ENCODE results near the gene KMT2E.

KMT2E gene

DNA sequence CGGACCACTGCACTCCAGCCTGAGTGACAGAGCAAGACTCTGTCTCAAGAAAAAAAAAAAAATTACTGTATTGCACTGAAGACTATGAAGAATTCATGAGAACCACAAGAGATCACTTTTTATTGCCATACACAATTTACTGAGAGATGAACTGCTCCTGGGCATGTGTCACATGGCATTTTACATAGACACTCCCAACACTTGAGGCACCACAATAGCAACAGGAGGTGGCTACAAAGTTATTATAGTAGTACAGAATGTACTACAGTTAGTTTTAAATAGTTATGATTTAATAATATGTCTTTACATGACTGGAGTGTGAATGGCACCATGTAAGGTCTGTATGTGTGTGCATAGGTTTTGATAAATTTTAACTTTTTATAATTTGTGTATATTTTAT, 70.6 kb downstream of the KMT2E start:
- no peak for DNase-seq

- no peak for DNase-seq
Measured at GRCh38 chr7:105086850-105087249, 72.8 kb downstream of the KMT2E start.

GRCh38 chr7:105087981-105088380, 74.0 kb downstream of the KMT2E start:
- DNase-seq: no peak

DNA sequence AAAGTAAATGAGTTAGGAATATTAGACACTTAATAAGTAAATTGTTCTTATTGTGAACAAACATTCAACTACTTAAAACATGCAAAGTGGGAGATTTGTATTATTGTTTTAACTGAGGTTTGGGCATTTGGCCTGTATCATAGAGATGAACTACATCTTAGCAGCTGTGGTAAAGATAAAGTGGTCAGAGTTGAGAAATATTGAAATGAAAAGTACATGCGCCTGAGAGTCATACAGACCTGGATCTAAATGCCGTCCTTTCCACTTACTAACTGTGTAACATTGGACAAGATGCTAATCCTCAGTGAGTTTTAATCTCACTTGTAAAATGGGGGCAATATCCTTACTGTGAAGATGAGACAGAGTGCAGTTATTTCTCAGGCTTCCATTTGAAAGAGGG, 74.5 kb downstream of the KMT2E start:
- no peak for DNase-seq

GRCh38 chr7:105094966-105095365, 81.0 kb downstream of the KMT2E start:
- DNase-seq: no peak

GRCh38 chr7:105096306-105096705, 82.3 kb downstream of the KMT2E start:
- no peak for DNase-seq

DNA sequence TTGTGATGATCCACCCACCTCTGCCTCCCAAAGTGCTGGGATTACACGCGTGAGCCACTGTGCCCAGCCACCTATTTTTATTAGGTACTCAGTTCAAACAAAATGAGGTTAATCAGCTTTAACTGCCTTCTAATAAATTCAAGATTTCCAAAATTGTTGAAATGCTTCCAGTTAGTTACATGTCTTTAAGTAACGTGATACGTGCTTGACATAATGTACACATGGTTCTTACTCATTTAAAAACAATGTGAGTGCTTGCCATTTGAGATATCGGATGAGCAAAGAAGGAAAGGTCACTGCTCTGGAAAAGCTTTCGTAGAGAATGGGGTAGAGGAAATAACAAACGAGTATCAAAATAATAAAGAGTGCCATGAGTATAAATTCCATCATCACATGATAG, 83.6 kb downstream of the KMT2E start:
- DNase-seq: no peak

DNA sequence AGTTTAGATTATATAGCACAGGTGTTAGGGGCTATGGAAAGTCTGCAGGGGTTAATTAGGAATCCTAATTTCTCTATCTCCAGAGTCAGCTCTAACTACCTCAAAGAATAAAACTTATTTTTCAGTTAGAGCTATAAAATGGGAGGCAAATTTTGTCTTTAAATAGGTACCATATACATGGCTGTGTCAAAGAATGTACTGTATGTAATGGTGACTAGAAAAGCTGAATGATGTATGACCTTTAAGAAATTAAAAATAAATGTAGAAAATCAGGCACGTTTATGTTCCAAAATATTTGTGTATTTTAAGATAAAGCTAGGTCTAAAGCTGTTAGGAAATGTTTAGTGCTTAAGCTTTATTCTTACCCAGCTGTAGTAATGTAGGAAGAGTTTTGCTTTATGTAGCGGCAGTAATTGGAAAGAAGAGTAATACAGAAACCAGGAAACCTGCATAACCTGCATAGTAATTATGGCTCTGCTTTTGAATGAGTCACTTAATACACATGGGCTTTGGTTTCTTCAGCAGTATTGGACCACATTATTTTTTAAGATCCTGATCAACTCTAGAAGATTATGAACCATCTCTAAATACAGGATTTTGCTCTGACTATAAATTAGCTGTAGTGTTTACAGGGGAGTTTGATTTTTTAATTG, 85.0 kb downstream of the KMT2E start:
- DNase-seq: no peak

DNA sequence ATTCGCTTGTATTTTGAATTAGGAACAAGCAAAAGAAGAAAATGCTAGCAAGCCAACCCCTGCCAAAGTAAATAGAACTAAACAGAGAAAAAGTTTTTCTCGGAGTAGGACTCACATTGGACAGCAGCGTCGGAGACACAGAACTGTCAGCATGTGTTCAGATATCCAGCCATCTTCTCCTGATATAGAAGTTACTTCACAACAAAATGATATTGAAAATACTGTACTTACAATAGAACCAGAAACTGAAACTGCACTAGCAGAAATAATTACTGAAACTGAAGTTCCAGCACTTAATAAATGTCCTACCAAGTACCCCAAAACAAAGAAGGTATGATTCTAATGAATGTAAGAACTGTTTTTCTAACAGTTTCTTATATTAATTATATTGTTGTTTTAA, 87.9 kb downstream of the KMT2E start:
- no peak for DNase-seq

DNA sequence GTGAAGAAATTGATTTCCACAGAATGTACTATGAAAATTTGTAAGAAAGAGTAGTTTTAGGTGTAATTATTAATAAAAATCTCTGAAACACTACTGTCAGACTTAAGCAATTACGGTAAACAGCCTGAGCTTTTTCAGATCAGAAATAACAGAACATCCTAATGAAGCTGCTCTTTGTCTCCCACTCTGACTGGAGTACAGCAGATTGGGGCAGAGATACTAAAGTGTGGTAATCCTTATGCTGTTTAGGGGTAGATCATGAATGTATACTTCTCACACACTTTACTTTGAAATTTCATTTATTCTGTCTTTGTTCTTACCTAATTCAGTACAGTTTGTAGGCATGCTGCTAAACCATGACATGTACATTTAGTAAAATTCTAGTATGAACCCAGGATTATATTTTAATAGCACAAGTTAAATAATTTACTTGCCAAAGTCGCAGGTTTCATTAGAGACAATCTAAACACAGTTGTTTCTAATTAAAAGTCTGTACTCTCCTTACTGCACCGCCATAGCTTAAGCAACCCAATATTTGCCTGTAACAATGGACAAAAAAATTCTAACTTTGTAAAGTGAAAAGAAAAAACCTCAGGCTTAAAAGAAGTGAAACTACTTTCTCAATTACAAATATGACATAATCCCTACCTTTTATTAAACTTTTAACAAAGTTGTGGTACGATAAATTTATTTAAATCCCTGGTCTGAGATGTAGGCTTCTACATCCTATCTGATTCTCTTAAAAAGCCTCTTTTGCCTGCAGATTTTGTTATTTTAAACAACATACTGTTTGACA, 88.8 kb downstream of the KMT2E start:
- no peak for DNase-seq

- DNase-seq: no peak
Measured at GRCh38 chr7:105105579-105105978, 91.6 kb downstream of the KMT2E start.

GRCh38 chr7:105106473-105106872, 92.5 kb downstream of the KMT2E start:
- DNase-seq: no peak

DNA sequence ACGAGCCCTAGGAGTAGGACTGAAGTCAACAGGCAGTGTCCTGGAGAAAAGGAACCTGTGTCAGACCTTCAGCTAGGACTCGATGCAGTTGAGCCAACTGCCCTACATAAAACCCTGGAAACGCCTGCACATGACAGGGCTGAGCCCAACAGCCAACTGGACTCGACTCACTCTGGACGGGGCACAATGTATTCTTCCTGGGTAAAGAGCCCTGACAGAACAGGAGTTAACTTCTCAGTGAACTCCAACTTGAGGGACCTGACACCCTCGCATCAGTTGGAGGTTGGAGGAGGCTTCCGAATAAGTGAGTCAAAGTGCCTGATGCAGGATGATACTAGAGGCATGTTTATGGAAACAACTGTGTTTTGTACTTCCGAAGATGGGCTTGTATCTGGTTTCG, 93.5 kb downstream of the KMT2E start:
- DNase-seq: no peak

DNA sequence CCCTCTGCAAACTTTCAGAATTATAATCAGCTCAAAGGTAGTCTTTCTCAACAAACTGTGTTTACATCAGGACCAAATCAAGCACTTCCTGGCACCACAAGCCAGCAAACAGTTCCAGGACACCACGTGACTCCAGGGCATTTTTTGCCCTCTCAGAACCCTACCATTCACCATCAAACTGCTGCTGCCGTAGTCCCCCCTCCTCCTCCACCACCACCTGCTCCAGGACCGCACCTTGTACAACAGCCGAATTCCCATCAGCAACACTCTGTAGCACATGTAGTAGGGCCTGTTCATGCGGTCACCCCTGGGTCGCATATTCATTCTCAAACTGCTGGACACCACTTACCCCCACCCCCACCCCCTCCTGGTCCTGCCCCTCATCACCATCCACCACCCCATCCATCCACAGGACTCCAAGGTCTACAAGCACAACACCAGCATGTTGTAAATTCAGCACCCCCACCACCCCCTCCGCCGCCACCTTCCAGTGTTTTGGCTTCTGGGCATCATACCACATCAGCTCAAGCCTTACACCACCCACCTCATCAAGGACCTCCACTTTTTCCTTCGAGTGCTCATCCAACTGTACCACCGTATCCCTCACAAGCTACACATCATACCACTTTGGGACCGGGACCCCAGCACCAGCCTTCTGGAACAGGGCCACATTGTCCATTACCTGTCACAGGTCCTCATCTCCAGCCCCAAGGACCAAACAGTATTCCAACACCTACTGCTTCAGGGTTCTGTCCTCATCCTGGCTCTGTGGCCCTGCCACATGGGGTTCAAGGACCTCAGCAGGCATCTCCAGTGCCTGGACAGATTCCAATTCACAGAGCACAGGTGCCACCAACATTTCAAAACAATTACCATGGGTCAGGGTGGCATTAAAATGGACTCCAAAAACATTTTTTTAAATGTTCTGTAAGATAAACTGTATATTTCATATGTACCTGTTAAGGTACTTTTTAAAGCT, 98.7 kb downstream of the KMT2E start:
- DNase-seq: no peak

DNA sequence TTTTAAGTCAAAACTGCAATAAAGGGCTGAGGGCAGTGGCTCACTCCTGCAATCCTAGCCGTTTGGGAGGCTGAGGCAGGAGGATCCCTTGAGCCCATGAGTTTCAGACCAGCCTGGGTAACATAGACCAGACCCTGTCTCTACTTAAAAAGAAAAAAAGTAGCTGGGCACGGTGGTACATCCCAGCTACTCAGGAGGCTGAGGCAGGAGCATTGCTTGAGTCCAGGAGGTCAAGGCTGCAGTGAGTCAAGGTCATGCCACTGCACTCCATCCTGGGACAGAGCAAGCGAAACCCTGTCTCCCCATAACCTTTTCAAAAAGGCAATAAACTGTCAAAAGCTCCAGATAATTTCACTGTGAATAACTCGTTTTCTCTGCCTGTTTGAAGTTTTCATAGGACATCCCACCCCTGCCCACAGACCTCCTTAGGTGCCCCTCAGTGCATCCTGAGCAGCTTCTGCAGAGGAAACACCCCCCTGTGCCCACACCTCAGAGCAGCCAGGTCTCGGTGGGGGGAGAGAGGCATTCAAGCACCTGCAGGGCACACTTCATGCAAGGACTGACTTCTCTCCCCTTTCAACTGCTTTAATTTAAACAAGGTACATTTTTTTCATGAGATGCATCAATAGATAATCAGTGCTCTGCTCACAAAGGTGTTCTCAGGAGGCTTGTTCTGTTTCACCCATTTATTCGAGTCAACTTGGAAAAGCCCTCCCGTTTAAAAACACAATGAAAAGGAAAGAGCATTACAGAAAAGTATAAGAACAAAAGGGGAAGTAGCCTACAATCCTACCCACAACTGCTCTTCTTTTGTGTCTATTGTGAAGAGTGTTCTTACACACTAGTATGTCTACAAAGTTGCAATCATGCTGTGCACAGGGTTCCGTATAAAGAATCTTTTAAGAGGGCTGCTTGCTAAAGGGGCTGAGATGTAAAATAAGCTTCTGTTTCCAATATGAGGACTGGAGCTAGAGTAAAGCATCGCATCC, 104.9 kb downstream of the KMT2E start:
- no peak for DNase-seq

- DNase-seq: no peak
Measured at GRCh38 chr7:105122619-105123018, 108.6 kb downstream of the KMT2E start.

- no peak for DNase-seq
Measured at GRCh38 chr7:105125745-105126144, 111.7 kb downstream of the KMT2E start.

- no peak for DNase-seq
Measured at GRCh38 chr7:105126436-105126975, 112.5 kb downstream of the KMT2E start.

GRCh38 chr7:105127179-105127578, 113.2 kb downstream of the KMT2E start:
- DNase-seq: no peak

- DNase-seq: no peak
Measured at GRCh38 chr7:105130048-105130447, 116.0 kb downstream of the KMT2E start.

GRCh38 chr7:105130580-105130979, 116.6 kb downstream of the KMT2E start:
- DNase-seq: no peak

All from stimulated activated CD4-positive, alpha-beta T cell treated with anti-CD3 and anti-CD28 coated beads, Interleukin-4, amount 100 ng/mL, for 24 hours (primary cell).